T47D (cell line): ENCODE results near the gene FUT6.
"Not testable (repeated sequence)": the region's sequence is repeated elsewhere in the genome, so short reads cannot be mapped to it uniquely, and the experiment has no call there.

ENCODE experiments used
- DNase-seq, 2 experiments: peaks; one replicate each; pipeline versions ENCODE4 v3.0.0 to v3.0.0-alpha.2; 2011 to 2012; ENCODE audit warnings: low read depth in 1 of 2, low spot score in 1 of 2
- JUND ChIP-seq: IDR thresholded peaks from 2 replicates; pipeline ENCODE4 v1.6.1; 2012; ENCODE audit warnings: low read depth
- in situ Hi-C: cut with HindIII; loops from 2 replicates; pipeline ENCODE4 v1.10.0; 2016; ENCODE audit warnings: low sequenced_read_pairs, low pct_unique_long_range_greater_than_20kb

The FUT6 gene

GRCh38 chr19:5789886-5790558 lies 49.5 kb downstream of the FUT6 start:
- in situ Hi-C loops = no loop called here
- DNase-seq = no peak
- TF ChIP-seq JUND = no peak

GRCh38 chr19:5789351-5789761 lies 50.1 kb downstream of the FUT6 start:
- in situ Hi-C loops = no loop called here
- no peak for DNase-seq
- TF ChIP-seq JUND = no peak

GRCh38 chr19:5788422-5788821 lies 51.1 kb downstream of the FUT6 start:
- in situ Hi-C loops = no loop called here
- no peak for DNase-seq
- no peak for TF ChIP-seq JUND

GRCh38 chr19:5787409-5788182 lies 51.9 kb downstream of the FUT6 start:
- DNase-seq = no peak
- in situ Hi-C loops = no loop called here
- TF ChIP-seq JUND = no peak

GRCh38 chr19:5786593-5787408 lies 52.7 kb downstream of the FUT6 start:
- DNase-seq = no peak
- in situ Hi-C loops = no loop called here
- TF ChIP-seq JUND = no peak

- in situ Hi-C loops = no loop called here
- TF ChIP-seq JUND = no peak
- DNase-seq = no peak
These were observed 54.1 kb downstream of the FUT6 start for GRCh38 chr19:5785423-5785822.

- no peak for TF ChIP-seq JUND
- in situ Hi-C loops = no loop called here
- DNase-seq = no peak
These were observed 54.8 kb downstream of the FUT6 start, which contains the start of gene PRR22 for GRCh38 chr19:5784581-5785147. Gene PRR22, minus strand, starts transcription at chr19:5784746. Its CDS starts 86 bp downstream, at chr19:5784660.

- no peak for TF ChIP-seq JUND
- DNase-seq = no peak
- in situ Hi-C loops = no loop called here
These were observed 56.3 kb downstream of the FUT6 start for GRCh38 chr19:5782945-5783919.

GRCh38 chr19:5782322-5782721 lies 57.2 kb downstream of the FUT6 start:
- no peak for DNase-seq
- no peak for TF ChIP-seq JUND
- in situ Hi-C loops = no loop called here

GRCh38 chr19:5780916-5781315 lies 58.6 kb downstream of the FUT6 start:
- DNase-seq, in situ Hi-C loops: not testable (repeated sequence)
